NCI-H748 (cell line): ENCODE data around the gene TIGD3.

Experiments
- DNase-seq: peaks from one replicate; lab custom pipeline; 2025; ENCODE audit not compliant: unreplicated experiment; lab: John Stamatoyannopoulos, UW

Gene TIGD3

GRCh38 chr11:65389294-65389980, 34.9 kb downstream of the TIGD3 start:
- no peak for DNase-seq

DNA sequence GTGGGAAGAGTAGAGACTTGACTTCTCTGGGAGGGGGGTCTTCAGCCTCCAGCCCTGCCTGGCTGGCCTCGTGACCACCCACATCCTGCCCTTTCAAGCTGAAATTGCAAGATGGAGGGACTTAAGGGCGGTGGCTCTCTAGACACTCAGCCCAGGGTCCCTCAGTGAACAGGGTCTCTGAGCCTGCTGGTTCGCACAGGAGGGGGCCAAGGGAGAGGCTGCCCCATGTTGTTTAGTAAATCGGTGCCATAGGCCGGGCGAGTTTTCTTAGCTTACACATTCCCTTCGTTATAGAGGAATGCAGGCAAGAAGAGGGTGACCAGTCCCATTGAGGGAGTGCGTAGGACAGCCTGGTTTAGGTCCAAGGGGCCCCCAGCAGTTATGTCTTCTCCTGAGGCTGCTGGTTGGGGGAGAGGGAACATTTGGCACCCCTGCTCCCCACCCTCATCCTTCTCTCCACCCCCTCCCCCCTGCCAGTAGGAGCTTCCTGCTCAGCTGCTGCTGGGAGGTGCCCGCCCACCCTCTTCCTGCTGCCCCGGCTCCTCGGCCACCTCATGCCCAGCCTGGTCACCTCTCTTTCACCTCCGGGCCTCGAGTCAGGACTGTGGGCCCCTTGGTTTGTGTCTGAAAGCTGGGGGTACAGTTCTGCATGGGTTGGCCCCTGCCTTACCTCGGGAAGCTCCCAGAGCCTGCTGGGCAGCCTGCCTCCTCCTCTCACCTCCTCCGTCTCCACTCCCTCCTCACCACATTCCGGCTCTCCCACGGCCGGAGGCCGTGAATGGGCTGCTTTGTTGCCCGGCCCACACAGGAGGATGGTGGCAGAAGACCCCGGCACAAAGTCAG, 35.8 kb downstream of the TIGD3 start:
- DNase-seq = no peak

DNA sequence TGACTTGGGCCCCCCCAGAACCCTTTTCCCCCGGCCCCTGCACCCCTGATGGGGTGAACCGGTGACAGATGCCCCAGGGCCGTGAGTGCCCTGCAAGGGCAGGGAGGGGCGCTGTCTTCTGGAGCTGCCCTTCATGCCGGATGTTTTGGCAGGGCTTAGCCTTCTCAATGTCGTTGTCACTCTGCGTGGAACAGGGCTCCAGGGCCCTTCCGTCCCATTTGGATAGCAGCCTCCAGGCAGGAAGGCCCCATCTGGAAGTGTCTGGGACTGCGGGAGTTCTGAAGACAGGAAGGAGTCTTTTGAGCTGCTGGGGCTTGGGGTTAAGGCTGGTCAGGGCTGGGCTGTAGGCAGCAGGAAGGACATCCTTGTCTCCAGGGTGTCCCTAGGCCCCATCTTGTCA, 36.4 kb downstream of the TIGD3 start:
- DNase-seq = no peak

DNA sequence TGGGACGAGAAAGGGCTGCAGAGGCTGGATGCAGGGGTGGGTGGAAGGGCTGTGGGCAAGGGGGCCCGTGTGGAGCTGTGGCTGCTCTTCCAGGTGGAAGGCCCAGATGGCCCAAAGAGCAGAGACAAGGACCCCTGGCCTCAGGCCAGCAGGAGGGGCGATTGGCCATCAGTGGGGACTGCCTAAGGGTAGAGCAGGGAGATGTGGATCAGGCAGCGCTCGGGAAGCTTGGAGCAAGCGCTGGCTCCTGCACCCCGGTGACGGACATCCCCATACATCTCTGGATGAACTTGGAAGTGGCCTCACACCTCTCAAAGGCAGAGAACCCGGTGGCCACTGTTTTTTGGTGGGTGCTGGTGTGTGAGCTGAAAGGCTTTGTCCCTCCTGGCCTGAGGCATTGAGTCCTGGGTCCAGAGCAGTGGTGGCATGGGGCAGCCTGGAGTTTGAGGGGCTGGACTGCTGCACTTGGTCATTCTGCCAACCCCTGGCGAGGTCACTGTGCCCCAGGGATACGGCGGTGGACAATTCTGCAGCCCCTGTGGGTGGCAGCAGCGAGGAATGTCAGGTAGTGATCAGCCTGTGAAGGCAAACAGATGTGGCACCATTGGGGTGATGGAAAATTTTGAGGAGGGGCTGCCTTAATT, 37.8 kb downstream of the TIGD3 start:
- DNase-seq = no peak

- DNase-seq = no peak
Measured at GRCh38 chr11:65392899-65393298, 38.3 kb downstream of the TIGD3 start.

DNA sequence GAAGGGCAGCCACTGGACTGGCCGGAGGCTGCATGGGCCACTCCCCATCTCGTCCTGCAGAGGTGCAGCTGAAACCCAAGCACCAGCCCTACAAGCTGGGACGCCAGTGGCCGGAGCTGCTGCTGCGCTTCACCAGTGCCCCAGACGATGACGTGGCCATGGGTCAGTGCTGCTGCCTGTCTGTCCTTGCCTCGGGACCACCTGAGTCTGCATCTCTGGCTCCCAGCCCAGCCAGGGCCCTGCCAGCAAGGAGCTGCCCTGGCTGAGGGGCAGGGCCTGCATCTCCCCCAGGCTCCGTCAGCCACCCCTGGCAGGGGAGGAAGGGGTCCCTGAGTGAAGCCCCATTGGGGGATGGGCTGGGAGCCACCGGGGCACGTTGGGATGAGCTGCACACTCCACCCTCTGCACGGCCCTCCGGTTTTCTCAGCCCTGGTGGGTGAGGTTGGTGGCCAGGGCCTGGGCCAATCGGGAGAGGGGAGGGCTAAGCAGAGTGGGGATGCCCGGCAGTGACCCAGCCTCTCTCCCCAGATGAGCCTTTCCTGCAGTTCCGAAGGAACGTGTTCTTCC, 39.0 kb downstream of the TIGD3 start:
- no peak for DNase-seq

GRCh38 chr11:65394125-65394536, 39.6 kb downstream of the TIGD3 start:
- no peak for DNase-seq

GRCh38 chr11:65395961-65396530, 41.5 kb downstream of the TIGD3 start:
- no peak for DNase-seq

GRCh38 chr11:65396769-65397745, 42.5 kb downstream of the TIGD3 start:
- DNase-seq = no peak

GRCh38 chr11:65398362-65398910, 43.9 kb downstream of the TIGD3 start:
- DNase-seq = no peak

DNA sequence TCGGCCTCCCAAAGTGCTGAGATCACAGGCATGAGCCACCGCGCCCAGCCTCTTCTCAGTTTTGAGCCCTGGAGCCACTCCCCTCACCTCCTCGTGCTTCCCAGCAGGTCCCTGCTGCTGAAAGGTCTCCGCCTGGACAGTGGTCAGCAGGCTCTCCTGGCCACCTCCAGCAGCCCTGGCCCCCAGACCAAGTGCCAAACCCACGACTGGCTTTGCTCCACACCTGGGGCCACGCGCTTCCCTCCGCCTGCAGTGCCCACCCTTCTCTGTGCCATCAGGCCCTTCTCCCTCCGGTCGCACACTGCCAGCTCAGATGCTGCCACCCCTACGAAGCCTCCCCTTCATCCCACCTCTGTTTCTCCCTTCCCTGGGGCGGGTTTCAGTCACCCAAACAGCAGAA, 44.7 kb downstream of the TIGD3 start:
- DNase-seq = no peak

DNA sequence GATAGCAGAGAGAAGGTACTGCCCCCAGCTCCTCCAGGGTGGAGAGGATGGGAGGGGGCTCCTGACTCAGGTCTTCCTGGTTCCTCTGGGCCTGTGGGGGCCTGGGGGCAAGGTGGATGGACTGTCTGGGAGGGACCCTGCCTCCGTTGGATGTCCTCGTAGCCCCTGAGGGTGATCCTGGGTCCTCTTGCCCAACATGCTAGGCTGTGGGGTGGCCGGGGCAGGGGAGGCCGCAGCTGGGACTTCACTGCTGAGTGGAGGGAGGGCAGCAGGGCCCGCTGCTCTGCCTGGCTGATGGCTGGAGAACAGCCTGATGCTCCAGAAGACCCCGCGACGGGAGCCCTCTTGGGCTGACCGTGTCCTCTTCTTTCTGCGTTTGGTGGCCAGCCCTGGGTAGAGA, 45.3 kb downstream of the TIGD3 start:
- no peak for DNase-seq

DNA sequence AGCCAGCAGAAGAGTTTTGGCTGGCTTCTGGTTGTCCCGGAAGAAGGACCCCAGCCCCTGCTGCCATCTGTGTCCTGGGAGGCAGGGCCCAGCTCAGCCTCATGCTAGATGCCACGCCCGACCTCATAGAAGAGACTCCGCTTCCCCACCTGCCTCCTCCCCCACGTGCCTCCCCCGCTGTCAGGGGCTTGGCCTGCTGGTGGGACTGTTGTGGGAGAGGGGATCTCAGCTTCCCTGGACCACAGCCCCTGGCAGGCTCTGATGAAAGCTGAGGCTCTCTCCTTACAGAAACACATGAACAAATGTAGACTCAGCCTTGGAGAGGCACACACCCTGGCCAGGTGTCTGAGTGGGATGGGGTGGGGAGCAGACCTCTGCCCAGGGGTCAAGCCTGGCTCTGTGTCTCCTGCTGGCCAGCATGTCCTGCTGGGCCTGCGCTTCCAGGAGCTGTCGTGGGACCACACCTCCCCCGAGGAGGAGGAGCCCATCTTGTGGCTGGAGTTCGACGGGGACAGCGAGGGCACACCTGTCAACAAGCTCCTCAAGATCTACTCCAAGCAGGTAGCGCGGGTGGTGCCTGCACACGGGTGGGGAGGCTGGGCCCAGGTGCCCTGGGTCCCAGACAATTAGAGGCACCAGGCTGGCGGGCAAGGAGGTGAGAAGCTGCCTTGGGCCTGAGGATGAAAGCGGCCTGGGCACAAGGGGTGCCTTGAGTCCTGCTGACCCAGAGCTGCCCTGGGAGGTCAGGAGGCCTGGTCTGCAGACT, 45.9 kb downstream of the TIGD3 start:
- DNase-seq = no peak

DNA sequence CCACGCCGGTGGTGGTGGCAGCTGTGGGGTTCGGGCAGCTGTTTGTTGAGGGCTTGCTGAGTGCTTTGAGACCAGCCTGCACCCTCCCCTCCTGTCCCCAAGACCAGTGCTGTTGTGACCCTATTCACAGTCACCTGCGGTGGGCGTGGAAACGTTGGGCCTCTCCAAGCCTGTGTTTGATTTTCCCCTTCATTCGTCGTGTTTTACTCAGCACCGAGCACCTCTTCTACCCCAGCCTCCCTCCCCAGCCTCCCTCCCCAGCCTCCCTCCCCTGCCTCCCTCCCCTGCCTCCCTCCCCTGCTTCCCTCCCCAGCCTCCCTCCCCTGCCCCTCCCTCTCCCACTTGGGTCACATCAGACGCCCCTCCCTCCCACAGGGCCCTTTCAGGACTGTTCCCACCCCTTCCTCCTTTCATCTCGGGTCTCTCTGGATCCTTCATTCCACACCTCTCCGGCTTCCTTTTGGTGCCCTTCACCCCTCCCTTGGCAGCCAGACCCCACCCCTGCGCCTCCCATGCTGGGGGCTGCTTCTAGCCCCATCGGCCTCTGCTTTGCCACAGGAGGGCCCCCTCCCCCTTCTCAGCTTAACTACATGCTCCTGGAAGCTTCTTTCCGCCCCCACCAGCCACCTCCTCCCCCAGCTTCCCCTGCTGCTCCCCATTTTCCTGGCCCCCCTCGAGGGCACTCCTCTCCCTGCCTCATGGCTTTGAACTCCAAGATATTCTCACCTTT, 46.7 kb downstream of the TIGD3 start:
- DNase-seq = no peak

DNA sequence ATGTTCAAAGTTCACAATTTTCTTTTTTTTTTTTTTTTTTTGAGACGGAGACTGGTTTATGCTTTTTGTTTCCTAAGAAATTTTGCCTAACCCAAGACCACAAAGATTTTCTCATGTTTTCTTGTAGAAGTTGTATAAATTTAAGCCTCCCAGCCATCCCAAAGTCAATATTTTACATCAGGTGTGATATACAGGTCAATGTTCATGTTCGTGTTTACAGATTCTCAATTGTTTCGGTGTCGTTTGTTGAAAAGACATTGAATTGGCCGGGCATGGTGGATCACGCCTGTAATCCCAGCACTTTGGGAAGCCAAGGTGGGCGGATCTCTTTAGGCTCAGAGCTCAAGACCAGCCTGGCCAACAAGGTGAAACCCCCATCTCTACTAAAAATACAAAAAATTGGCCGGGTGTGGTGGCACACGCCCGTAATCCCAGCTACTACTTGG, 47.3 kb downstream of the TIGD3 start:
- DNase-seq = no peak

DNA sequence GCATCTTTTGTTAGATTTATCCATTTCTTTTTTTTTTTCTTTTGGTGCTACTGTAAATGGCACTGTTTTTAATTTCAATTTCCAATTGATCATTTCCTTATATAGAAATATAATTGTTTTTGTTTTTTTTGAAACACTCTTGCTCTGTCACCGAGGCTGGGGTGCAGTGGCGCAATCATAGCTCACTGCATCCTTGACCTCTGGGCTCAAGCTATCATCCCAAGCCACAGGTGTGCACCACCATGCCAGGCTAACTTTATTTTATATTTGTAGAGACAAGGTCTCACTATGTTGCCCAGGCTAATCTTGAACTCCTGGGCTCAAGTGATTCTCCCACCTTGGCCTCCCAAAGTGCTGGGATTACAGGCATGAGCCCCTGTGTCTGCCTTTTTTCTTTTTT, 48.2 kb downstream of the TIGD3 start:
- DNase-seq = no peak

DNA sequence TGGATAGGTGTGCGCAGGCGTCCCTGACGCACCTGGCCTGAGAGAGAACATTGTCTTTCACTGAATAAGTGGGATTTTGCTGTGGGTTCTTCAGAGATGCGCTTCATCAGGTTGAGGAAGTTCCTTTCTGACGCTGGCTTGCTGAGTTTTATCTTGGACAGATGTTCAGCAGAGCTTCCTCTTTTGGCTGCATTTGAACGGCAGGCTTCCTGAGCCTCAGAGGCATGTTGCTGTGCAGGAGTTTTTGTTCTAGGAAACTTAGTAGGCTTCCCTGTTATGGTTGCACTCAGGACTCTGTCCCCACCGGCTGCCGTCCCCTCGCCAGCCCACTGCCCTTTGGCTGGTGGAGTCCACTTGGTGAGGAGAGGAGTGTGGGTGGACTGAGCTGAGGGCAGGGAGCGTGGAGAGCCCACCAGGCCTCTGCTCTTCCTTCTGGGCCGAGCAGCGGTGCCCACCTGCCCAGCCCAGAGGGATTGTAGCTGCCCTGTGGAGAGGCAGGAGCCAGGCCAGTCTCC, 49.1 kb downstream of the TIGD3 start:
- no peak for DNase-seq

GRCh38 chr11:65404210-65404609, 49.7 kb downstream of the TIGD3 start:
- no peak for DNase-seq
